Left ventricle myocardium inferior (tissue), 1 donor: ENCODE measurements around the gene DNAJB8. TPM values are rescaled to one million over a fixed set of nuclear protein-coding genes. Genes with fewer than 3 reads are reported as not detected.

Source experiments
- DNase-seq: peaks from one replicate; pipeline ENCODE4 v3.0.0-alpha.2; 2020
- H3K27ac ChIP-seq: fragments of 200-600 bp; replicated peaks from 2 replicates; pipeline ENCODE4 v1.8.0; 2021
- H3K27me3 ChIP-seq: fragments of 200-600 bp; 2 replicates; pipeline ENCODE4 v1.8.0; 2021; ENCODE audit warnings: low read depth
- H3K36me3 ChIP-seq: fragments of 200-600 bp; 2 replicates; pipeline ENCODE4 v1.8.0; 2021
- H3K4me1 ChIP-seq: fragments of 200-600 bp; 2 replicates; pipeline ENCODE4 v1.8.0; 2021
- H3K4me3 ChIP-seq: fragments of 200-600 bp; 2 replicates; pipeline ENCODE4 v1.8.0; 2021; ENCODE audit warnings: mild to moderate bottlenecking, moderate library complexity
- H3K9me3 ChIP-seq: fragments of 200-600 bp; replicated peaks from 2 replicates; pipeline ENCODE4 v1.8.0; 2021
- intact Hi-C: fragments of 100-400 bp; cut with micrococcal nuclease; formaldehyde crosslinking; loops from one replicate; pipeline ENCODE4 v1.11.0; 2022
- total RNA-seq: library from RNA; stranded (reverse); fragmentation: NEBNext Ultra II Directional; extraction: Animal tissue kit (Norgen Biotek cat#: 25700); gene quantifications from one replicate; pipeline ENCODE4 v1.2.1, GENCODE V29; 2021
- TF ChIP-seq, protein P1 (sequence below): fragments of 200-600 bp; IDR thresholded peaks from 2 replicates; pipeline ENCODE4 v1.8.0; 2021; ENCODE audit warnings: antibody characterized with exemption, mild to moderate bottlenecking, borderline replicate concordance
- donor health status: DM: no; HTN: yes; CAD: no; lungs with severe emphysema.

DNAJB8 gene
- total RNA-seq, 1 donor from 2014 or later, result not detected

DNA sequence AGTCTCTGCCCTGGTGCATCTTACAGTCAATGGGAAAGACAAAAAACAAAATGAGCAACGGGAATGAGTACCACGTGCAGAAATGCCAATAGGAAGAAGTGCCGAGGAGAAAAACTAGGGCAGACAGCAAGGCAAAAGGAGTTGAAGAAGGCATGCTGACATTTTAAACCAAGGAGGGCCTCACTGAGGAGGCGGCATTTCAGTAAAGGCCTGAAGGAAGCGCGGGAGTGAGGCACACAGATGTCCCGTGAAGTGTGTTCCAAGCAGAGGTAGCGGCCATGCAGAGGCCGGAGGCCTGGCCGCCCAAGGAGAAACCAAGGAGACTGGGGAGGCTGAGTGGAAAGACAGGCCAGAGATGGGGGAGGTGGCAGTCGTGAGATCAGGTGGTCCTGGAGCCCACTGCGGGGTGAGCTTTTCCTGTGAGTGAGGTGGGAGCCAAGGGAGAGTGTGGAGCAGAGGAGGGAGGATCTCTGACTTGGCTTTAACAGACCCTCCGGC lies 34.8 kb downstream of the DNAJB8 start:
- no peaks in the 10 kb centered on the region for H3K9me3 ChIP-seq
- no peaks in the 10 kb centered on the region for H3K36me3 ChIP-seq
- H3K27me3 ChIP-seq, result peaks cover 89% of the 10 kb centered on the region
- H3K4me3 ChIP-seq, result no peak overlapping the region
- no peak for DNase-seq
- no peak overlapping the region for H3K27ac ChIP-seq
- TF ChIP-seq, protein P1, sequence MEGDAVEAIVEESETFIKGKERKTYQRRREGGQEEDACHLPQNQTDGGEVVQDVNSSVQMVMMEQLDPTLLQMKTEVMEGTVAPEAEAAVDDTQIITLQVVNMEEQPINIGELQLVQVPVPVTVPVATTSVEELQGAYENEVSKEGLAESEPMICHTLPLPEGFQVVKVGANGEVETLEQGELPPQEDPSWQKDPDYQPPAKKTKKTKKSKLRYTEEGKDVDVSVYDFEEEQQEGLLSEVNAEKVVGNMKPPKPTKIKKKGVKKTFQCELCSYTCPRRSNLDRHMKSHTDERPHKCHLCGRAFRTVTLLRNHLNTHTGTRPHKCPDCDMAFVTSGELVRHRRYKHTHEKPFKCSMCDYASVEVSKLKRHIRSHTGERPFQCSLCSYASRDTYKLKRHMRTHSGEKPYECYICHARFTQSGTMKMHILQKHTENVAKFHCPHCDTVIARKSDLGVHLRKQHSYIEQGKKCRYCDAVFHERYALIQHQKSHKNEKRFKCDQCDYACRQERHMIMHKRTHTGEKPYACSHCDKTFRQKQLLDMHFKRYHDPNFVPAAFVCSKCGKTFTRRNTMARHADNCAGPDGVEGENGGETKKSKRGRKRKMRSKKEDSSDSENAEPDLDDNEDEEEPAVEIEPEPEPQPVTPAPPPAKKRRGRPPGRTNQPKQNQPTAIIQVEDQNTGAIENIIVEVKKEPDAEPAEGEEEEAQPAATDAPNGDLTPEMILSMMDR, result no peak
- peaks cover 12% of the 10 kb centered on the region for H3K4me1 ChIP-seq
- intact Hi-C loops, result no loop called here

DNA sequence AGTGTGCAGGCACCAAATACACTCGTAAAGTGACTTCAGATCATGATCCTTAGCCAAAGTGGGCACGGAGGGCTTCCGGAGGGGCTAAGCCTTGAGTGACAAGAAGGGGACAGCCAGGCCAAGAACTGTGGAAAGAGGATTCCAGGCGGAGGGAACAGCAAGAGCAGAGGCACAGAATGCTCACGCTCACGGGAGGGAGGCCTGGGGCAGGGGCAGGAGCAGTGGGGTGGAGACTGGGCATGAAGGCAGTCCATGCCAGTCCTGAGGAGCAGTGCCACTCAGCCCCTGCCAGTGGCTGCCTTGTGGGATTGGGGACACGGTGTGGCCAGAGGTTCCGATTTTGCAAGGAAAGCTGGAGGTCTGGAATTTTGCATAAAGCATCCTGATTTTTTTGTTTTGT lies 36.0 kb downstream of the DNAJB8 start:
- H3K27me3 ChIP-seq, result peaks cover 88% of the 10 kb centered on the region
- peaks cover 20% of the 10 kb centered on the region for H3K4me1 ChIP-seq
- no peak overlapping the region for H3K4me3 ChIP-seq
- DNase-seq, result no peak
- TF ChIP-seq, protein P1, result no peak
- H3K9me3 ChIP-seq, result no peaks in the 10 kb centered on the region
- intact Hi-C loops, result no loop called here
- no peak overlapping the region for H3K27ac ChIP-seq
- H3K36me3 ChIP-seq, result no peaks in the 10 kb centered on the region

- Histone ChIP-seq H3K4me1 (peaks cover 24% of the 10 kb centered on the region), H3K4me3 (no peak overlapping the region), H3K9me3 (no peaks in the 10 kb centered on the region), H3K27ac (no peak overlapping the region), H3K27me3 (peaks cover 83% of the 10 kb centered on the region), H3K36me3 (no peaks in the 10 kb centered on the region)
- no peak for DNase-seq
- TF ChIP-seq, protein P1, result no peak
- intact Hi-C loops, result no loop called here
Measured at GRCh38 chr3:128430301-128430700, 36.4 kb downstream of the DNAJB8 start.

DNA sequence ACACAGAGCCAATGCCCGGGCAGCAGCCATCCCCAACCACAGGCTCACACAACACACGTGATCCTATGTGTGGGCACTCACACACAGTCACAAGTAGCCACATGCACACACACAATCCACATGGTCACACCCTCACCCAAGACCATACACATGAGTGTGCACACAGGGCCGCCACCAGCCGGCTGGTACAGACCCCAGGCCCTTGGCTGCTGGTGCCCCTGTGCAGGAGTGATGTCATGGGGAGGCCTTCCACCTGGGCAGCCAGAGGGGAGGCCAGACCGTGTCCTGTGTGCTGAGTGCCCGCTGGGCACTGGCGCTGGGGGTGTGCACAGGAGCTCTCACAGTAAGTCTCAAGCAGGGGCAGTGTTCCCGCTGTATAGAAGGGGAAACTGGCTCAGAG lies 36.9 kb downstream of the DNAJB8 start:
- Histone ChIP-seq H3K27me3 (peaks cover 78% of the 10 kb centered on the region), H3K4me1 (peaks cover 26% of the 10 kb centered on the region), H3K4me3 (no peak overlapping the region), H3K27ac (no peak overlapping the region), H3K9me3 (no peaks in the 10 kb centered on the region), H3K36me3 (no peaks in the 10 kb centered on the region)
- intact Hi-C loops, result loop anchor here (5.0 to 10.0 kb wide), 2 partner anchors 68 to 175 kb away; no protein-coding TSS in a partner anchor
- TF ChIP-seq, protein P1, result no peak
- no peak for DNase-seq

- Histone ChIP-seq H3K27ac (no peak overlapping the region), H3K36me3 (no peaks in the 10 kb centered on the region), H3K4me1 (peaks cover 26% of the 10 kb centered on the region), H3K9me3 (no peaks in the 10 kb centered on the region), H3K27me3 (peaks cover 73% of the 10 kb centered on the region), H3K4me3 (no peak overlapping the region)
- TF ChIP-seq, protein P1, result no peak
- intact Hi-C loops, result loop anchor here (5.0 to 10.0 kb wide), 2 partner anchors 68 to 176 kb away; no protein-coding TSS in a partner anchor
- DNase-seq, result no peak
Measured at GRCh38 chr3:128429275-128429674, 37.4 kb downstream of the DNAJB8 start.
